ENCODE measurements around the gene C6orf120.
A peak's percentile ranks its signal among the peaks of the same experiment; 100 is the strongest.

C6orf120 gene

DNA sequence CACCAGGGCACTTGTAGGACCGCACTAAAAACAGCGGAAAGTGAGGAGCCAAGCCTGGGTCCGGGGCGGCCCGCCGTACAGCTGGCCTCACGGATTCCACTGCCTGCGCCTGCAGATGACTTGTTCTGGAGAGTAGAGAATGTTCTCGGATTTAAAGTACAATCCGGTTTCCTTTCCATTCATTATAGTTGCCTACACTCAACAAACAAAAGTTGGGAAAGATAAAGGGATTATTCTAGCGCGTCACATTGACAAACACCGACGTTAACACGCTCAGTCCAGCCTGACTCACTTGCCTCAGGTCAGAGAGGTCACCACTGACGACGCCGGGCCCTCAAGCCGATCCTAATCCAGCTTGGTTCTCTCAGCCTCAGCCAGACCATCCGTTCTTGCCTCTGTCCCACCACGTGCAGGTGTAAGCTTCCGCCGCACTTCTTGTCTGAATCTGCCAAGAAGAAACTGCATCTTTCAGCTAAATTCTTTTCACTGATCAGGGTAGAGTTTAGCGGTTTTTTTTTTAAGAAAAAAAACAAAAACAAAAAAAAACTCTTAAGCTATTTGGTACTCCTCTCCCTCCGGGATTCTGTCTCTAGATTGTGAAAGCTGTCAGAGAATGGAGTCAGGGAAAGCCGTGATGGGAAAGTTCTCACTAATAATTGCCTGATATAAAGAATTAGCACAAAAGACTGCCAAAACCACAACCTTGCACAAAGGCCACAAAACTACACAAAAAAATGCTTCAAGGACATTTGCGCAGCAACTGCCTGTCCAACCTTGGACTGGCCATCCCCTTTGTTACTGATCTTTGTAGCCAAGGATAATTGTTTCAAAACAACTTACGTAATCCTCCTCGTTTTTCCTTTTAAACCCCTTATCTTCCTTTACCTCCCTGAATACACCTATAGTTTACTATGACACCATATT is 23.5 kb downstream of the C6orf120 start:
- DNase-seq (ENCODE audit: low read depth in 2 of 2), result peak in 1 of 2 donors; percentile 7

DNA sequence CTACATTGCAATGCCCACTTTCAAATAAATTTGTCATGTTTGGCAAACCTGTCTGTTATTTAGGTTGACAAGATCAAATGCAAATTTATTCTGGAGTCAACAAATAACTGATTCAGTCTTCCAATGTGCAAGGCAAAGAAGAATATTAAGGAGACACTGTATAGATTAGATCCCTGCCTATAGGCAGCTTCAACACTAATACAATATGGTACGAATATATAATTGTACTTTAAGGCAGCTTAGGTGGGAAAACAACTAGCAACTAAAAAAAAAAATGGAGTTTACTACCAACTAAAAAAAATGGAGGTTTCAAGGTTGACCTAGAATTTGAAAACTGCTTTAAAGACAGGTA is 24.1 kb downstream of the C6orf120 start:
- no peak for DNase-seq (ENCODE audit: low read depth in 2 of 2)

DNA sequence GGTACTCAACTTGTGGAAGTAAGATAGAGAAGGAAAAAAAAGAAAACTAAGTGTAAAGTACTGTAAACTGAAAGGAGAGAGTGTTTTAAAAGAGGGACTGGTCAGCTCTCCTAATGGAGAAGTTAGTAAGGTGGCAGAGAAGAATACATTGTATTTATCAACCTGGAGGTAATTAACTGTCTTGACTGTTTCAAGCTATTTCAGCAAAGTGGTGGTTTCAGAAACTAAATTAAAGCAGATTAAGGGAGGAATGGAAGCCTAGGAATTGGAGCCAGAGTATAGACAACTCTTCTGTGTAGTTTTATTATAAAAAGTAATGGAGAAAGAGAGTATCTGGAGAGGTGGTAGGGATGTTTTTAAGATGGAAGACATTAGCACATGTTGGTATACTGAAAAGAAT is 25.0 kb downstream of the C6orf120 start:
- DNase-seq (ENCODE audit: low read depth in 2 of 2), result no peak

DNA sequence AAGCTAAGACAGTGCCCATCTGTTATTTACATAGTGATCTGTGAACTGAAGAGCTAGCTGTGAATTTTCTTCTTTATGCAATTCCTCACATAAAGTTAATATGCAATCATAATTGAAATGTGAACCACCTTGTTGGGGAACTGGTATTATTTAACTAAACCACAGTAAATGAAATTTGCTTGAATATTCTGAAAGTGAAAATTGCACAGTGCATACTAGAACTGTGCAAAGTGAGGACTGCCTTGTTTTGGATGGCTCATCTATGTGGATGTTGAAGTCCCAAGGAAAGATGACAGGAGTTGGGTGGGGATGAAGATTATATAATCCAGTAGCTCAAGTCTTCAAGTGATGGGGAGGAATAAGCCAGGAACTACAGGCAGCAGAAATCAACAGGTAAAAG is 28.0 kb downstream of the C6orf120 start:
- DNase-seq (ENCODE audit: low read depth in 2 of 2), result no peak

DNA sequence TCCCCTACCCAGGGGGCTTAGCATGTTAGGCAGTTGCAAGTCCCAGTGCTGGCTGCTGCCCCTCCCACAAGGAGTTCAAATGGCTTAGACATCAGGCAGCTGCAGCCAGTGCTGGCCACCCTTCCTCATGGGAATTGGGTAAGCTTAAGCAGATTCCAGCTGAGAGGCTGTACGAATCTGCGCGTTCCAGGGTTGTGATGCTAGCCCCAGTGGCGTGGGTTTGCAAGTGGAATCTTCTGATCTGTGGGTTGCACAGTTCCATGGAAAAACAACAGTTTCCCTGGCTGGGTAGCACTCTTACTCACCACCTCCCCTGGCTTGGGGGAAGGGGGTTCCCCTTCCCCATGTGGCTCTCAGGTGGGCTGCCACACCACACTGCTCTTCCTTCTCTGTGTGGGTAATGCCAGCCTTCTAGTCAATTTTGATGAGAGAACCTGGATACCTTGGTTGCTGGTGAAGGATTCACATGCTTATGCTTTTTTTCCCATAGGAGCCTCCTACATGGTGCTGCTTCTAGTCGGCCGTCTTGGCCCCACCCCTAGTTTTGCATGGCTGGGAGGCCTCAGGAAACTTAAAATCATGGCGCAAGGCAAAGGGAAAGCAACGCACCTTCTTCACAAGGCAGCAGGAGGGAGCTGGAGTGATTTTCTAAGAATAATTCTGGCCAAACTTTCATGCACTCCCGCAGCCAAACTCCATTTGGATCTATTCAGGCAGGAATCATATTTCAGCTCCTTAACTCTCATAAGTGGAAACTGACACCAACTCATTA is 36.5 kb downstream of the C6orf120 start:
- DNase-seq (ENCODE audit: low read depth in 2 of 2), result no peak

DNA sequence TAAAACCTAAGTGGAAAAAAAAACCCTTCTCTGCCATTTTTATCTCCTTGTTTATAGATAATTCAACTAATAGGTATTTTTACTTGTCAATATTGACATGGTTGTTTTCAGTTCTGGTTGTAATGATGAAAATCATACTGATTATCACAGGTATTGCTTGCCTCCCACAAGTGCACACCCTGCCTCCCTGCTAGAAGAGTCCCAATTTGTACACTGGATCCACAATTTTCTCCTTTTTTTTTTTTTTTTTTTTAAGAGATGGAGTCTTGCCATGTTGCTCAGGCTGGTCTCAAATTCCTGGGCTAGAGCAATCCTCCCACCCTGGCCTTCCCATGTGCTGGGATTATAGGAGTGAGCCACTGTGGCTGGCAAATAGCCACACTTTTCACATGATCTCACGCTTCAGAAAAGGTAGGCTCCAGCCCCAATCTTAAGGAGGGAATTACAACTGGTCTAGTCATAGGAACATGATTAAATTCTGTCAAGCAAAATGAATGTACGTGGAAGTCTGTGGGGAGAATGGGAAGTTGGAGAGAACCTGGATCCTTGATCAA is 37.1 kb downstream of the C6orf120 start:
- no peak for DNase-seq (ENCODE audit: low read depth in 2 of 2)

DNA sequence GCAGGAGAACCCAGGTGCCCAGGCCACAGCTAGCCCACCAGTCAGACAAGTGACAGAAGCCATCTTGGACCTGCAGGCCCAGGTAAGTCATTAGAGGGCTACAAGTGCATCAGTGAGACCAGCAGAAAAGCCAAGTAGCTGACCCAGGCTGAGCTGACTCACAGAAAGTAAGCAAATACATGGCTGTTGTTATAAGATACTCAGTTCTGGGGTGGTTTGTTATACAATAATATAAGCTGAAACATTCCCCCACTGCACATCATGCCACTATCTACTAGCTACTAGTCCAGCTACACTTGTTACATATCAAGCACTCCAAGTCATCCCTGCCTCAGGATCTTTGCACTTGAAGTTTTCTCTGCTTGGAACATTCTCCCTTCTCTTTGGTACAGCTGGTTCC is 39.4 kb downstream of the C6orf120 start:
- DNase-seq (ENCODE audit: low read depth in 2 of 2), result no peak

DNA sequence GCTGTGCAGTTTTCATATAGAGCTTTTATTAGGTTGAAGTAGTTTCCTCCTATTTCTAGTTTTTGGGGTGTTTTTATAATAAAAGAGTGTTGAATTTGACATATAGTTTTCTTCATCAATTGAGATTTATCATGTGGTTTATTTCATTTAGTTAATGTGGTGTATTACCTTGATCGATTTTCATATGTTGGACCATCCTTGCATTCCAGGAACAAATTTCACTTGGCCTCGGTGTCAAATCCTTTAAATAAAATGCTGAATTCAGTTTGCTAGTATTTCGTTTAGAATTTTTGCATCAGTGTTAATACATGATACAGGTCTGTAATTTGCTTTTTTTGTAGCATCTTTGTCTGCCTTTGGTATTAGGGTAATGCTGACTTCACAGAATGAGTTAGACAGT is 43.5 kb downstream of the C6orf120 start:
- no peak for DNase-seq (ENCODE audit: low read depth in 2 of 2)

DNA sequence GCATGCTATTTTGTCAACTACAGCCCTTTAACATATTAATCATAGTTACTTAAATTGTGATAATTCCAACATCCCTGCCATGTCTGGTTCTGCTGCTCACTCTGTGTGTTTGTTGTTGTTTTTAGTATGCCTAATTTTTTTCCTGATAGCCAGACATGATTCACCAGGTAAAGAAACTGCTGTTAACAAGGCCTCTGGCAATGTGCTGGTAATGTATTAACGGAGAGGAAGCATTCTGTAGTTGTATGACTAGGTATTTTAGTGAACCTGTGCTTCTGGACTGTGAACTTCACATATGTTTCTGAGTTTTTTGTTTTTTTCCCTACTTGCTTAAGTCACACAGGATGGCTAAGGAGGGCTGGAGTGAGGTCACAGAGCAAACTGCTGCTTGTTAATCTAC is 44.6 kb downstream of the C6orf120 start:
- no peak for DNase-seq (ENCODE audit: low read depth in 2 of 2)

DNA sequence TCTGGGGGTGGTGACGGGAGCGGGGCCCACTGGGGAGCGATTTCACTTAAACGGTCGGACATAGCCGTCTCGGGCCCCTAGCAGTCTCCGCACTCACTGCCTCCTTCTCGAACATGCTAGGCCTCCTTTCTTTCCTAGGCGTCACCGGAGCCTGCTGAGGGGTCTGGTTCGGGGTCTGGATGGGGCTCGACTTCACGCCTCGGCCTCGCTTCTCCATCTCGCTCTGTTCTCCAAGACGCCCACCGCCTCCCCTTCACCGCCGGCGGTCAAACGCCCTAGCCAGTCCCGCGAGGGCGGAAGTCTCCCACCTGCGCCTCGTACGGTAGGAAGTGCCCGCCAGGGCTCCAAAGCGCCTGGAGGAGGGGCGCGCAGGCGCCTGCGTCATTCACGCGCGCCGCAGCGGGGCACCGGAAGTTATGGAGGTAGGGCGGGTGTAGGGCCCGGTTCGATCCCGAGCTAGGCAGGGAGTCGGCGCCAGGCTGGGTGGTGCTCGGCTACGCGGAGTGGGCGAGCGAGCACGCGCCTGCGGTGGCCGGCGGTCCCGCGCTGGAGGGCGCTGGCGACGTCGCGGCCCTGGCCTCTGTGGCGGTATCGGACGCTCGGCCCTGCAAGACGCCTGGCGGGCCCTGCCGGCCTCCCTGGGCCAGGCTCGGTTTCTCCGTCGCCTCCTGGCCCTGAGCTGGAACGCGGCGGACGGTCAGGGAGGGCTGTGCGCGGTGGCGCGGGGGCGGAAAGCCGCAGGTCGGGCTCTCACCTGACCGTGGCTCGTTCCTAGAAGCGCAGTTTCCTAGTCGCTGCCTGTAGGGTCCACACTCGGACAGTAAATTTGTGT is 49.5 kb downstream of the C6orf120 start, which contains the start of the genes DYNLT2 and ERMARD:
DYNLT2 (minus strand) TSS at position 331 of the 832 bp plus-strand sequence; CDS start at position 217, 114 bp downstream.
ERMARD (plus strand) TSS at position 381 of the 832 bp plus-strand sequence; CDS start at position 417, 36 bp downstream.
- peak; percentile 89 for DNase-seq (ENCODE audit: low read depth in 2 of 2)

DNA sequence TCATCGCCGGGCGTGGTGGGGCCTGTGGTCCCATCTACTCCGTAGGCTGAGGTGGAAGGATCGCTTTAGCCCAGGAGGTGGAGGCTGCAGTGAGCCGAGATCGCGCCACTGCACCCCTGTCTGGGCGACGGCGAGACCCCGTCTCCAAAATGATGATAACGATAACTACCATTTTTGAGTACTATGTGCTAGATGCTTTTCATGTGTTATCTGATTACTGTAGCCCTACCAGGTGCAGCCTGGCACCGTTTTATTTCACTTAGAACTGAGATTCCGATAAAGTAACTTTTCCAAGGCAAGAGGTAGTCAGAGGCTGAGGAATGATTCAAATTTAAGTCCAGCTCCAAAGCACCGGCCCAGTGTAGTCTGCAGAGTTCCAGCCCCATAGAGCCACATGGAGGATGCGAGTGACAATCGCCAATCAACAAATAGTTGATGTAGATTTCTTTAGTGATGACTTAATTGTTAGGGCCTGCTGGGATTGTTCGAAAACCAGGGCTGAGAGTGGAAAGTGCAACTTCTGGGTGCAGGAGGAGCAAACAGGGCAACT is 50.2 kb downstream of the C6orf120 start:
- DNase-seq (ENCODE audit: low read depth in 2 of 2), result no peak

Measured in stimulated activated CD4-positive, alpha-beta T cell treated with anti-CD3 and anti-CD28 coated beads, Interleukin-4, amount 100 ng/mL, for 48 hours (primary cell).